Hypothalamus (tissue), 51 donors: ENCODE data around the gene STK24.

Source experiments
- DNase-seq, 51 donors: peaks; one replicate each; lab custom pipeline; 2025; lab: John Stamatoyannopoulos, UW

The STK24 gene

GRCh38 chr13:98479496-98480003 lies 97.4 kb downstream of the STK24 start:
- no peak for DNase-seq

GRCh38 chr13:98478189-98479129 lies 98.4 kb downstream of the STK24 start:
- no peak for DNase-seq

GRCh38 chr13:98476538-98476966 lies 100.4 kb downstream of the STK24 start:
- peak in 2 of 51 donors; percentile 16 to 40 for DNase-seq

- no peak for DNase-seq
Observed at GRCh38 chr13:98476106-98476505, 100.8 kb downstream of the STK24 start.

GRCh38 chr13:98475522-98475921 lies 101.4 kb downstream of the STK24 start:
- DNase-seq, result peak in 3 of 51 donors; percentile 15 to 16 (median 16)

- no peak for DNase-seq
Observed at GRCh38 chr13:98474761-98475160, 102.1 kb downstream of the STK24 start.

- no peak for DNase-seq
Observed at GRCh38 chr13:98474292-98474691, 102.6 kb downstream of the STK24 start.

- no peak for DNase-seq
Observed at GRCh38 chr13:98473788-98474144, 103.1 kb downstream of the STK24 start.

GRCh38 chr13:98473135-98473787 lies 103.6 kb downstream of the STK24 start:
- DNase-seq, result no peak

- DNase-seq, result no peak
Observed at GRCh38 chr13:98471934-98472333, 105.0 kb downstream of the STK24 start.

GRCh38 chr13:98470920-98471319 lies 106.0 kb downstream of the STK24 start:
- no peak for DNase-seq

- DNase-seq, result no peak
Observed at GRCh38 chr13:98468929-98469328, 108.0 kb downstream of the STK24 start.

GRCh38 chr13:98468361-98468760 lies 108.5 kb downstream of the STK24 start:
- no peak for DNase-seq

- no peak for DNase-seq
Observed at GRCh38 chr13:98467263-98467985, 109.5 kb downstream of the STK24 start.

- DNase-seq, result no peak
Observed at GRCh38 chr13:98466634-98467236, 110.2 kb downstream of the STK24 start.

- DNase-seq, result peak in 7 of 51 donors; percentile 11 to 36 (median 22)
Observed at GRCh38 chr13:98462946-98463345, 114.0 kb downstream of the STK24 start.

GRCh38 chr13:98462241-98462882 lies 114.5 kb downstream of the STK24 start:
- DNase-seq, result no peak

- DNase-seq, result no peak
Observed at GRCh38 chr13:98461486-98462240, 115.2 kb downstream of the STK24 start.

GRCh38 chr13:98460516-98460915 lies 116.4 kb downstream of the STK24 start:
- no peak for DNase-seq
